ENCODE results near the gene ABCC9.
"Not testable (repeated sequence)": the region's sequence is repeated elsewhere in the genome, so short reads cannot be mapped to it uniquely, and the experiment has no call there.

Gene ABCC9

GRCh38 chr12:21815306-21816062 lies 125.7 kb downstream of the ABCC9 start:
- no peak for DNase-seq (ENCODE audit: low read depth, low spot score)

GRCh38 chr12:21814814-21815213 lies 126.4 kb downstream of the ABCC9 start:
- no peak for DNase-seq (ENCODE audit: low read depth, low spot score)

DNA sequence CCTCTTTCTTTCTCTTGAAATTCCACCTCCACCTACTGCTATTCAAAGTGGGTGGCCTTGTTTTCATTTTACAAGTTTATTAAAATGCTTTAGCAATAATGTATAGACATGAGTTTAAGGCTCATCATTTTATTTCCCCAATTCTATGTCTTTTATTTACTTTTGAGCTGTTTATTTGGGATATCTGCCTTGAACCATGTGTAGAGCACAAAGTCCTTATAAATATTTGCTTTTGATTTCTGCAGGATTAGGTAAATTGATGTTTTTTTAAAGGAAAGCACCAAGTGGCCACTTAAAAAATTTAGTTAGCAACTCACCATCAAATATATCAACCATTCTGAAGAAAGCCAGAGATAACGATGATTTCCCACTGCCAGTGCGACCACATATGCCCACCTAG lies 126.9 kb downstream of the ABCC9 start:
- no peak for DNase-seq (ENCODE audit: low read depth, low spot score)

DNA sequence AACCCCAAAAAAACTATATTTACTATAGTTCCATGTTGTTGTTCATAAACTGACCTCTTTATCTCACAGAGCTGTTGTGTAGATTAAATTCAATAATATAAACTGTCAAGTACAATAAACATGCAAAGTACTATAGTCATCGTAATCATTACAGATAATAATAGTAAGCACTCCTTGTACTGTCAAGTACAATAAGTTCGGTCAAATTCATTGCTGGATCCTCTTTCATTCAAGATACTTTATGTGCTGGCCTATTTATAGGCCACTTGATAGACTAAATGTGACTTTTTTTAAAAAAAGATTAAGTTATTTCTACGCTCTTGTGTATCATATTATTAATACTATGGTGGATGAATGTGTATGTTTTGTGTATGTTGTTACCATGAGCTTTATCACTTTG lies 127.5 kb downstream of the ABCC9 start:
- no peak for DNase-seq (ENCODE audit: low read depth, low spot score)

- DNase-seq (ENCODE audit: low read depth, low spot score): no peak
Observed at GRCh38 chr12:21813125-21813524, 128.1 kb downstream of the ABCC9 start.

GRCh38 chr12:21812340-21812739 lies 128.9 kb downstream of the ABCC9 start:
- not testable (repeated sequence) for DNase-seq (ENCODE audit: low read depth, low spot score)

DNA sequence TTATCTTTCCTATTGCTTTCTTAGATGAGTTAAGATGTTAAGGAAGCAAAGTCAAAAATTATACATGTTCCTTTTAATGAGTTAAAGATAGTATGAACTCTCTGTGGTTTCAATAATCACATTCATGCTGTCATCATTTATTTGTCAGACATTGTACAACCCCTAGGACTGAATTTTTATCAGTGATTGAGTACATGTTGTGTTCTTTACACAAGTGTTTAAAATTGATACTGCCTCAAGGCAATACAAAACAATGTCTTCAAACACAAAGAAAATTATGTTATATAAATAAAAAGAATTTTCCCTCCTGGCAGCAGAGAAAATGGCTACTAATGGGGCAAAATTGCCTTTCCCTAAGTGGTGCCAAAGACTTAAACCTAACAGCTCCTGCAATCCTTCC lies 132.1 kb downstream of the ABCC9 start:
- DNase-seq (ENCODE audit: low read depth, low spot score): no peak

- no peak for DNase-seq (ENCODE audit: low read depth, low spot score)
Observed at GRCh38 chr12:21806255-21806654, 135.0 kb downstream of the ABCC9 start.

- DNase-seq (ENCODE audit: low read depth, low spot score): no peak
Observed at GRCh38 chr12:21801522-21802288, 139.5 kb downstream of the ABCC9 start.

GRCh38 chr12:21800011-21800410 lies 141.2 kb downstream of the ABCC9 start:
- no peak for DNase-seq (ENCODE audit: low read depth, low spot score)

- DNase-seq (ENCODE audit: low read depth, low spot score): no peak
Observed at GRCh38 chr12:21797539-21797938, 143.7 kb downstream of the ABCC9 start.

GRCh38 chr12:21795648-21796328 lies 145.4 kb downstream of the ABCC9 start:
- DNase-seq (ENCODE audit: low read depth, low spot score): no peak

DNA sequence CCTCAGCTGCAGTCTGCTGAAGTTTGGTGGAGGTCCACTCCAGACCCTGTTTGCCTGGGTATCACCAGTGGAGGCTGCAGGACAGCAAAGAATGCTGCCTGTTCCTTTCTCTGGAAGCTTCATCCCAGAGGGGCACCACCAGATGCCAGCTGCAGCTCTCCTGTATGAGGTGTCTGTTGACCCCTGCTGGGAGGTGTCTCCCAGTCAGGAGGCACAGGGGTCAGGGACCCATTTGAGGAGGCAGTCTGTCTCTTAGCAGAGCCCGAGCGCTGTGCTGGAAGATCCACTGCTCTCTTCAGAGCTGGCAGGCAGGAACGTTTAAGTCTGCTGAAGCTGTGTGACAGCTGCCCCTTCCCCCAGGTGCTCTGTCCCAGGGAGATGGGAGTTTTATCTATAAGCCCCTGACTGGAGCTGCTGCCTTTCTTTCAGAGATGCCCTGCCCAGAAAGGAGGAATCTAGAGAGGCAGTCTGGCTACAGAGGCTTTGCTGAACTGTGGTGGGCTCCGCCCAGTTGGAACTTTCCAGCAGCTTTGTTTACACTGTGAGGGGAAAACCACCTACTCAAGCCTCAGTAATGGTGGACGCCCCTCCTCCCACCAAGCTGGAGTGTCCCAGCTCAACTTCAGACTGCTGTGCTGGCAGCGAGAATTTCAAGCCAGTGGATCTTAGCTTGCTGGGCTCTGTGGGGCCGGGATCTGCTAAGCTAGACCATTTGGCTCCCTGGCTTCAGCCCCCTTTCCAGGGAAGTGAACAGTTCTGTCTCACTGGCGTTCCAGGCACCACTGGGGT lies 146.2 kb downstream of the ABCC9 start:
- DNase-seq (ENCODE audit: low read depth, low spot score): not testable (repeated sequence)

GRCh38 chr12:21789687-21790086 lies 151.5 kb downstream of the ABCC9 start:
- DNase-seq (ENCODE audit: low read depth, low spot score): not testable (repeated sequence)

- no peak for DNase-seq (ENCODE audit: low read depth, low spot score)
Observed at GRCh38 chr12:21788089-21788983, 152.9 kb downstream of the ABCC9 start.

DNA sequence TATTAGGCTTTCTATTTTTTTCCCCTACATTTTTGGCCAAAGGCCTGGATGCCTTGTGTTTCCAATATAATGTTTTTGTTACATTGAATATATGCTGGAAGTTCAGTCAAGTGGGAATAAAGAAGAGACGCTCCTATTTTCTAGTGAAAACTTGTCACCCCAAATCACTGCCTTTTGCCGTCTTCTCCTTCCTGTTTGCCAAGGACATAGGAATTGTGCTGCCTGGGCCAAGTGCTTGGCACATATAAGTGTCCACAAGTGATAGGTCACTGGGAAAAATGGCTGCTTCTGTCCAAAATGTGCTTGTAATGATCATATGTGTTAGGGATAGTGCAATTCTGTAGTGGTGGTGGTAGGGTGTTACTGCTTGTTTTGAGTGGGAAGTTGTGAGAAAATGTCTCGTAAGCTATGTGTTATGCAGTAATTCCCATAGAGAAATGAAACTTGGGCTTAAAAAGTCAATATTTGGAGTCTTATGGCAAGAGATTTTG lies 155.1 kb downstream of the ABCC9 start:
- DNase-seq (ENCODE audit: low read depth, low spot score): no peak

DNA sequence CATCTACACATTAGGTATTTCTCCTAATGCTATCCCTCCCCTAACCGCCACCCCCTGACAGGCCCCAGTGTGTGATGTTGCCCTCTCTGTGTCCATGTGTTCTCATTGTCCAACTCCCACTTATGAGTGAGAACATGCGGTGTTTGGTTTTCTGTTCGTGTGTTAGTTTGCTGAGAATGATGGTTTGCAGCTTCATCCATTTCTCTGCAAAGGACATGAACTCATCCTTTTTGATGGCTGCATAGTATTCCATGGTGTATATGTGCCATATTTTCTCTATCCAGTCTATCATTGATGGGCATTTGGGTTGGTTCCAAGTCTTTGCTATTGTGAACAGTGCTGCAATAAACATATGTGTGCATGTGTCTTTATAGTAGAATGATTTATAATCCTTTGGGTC lies 158.5 kb downstream of the ABCC9 start:
- not testable (repeated sequence) for DNase-seq (ENCODE audit: low read depth, low spot score)

- DNase-seq (ENCODE audit: low read depth, low spot score): no peak
Observed at GRCh38 chr12:21780786-21781185, 160.4 kb downstream of the ABCC9 start.

GRCh38 chr12:21776175-21776574 lies 165.1 kb downstream of the ABCC9 start:
- no peak for DNase-seq (ENCODE audit: low read depth, low spot score)

DNA sequence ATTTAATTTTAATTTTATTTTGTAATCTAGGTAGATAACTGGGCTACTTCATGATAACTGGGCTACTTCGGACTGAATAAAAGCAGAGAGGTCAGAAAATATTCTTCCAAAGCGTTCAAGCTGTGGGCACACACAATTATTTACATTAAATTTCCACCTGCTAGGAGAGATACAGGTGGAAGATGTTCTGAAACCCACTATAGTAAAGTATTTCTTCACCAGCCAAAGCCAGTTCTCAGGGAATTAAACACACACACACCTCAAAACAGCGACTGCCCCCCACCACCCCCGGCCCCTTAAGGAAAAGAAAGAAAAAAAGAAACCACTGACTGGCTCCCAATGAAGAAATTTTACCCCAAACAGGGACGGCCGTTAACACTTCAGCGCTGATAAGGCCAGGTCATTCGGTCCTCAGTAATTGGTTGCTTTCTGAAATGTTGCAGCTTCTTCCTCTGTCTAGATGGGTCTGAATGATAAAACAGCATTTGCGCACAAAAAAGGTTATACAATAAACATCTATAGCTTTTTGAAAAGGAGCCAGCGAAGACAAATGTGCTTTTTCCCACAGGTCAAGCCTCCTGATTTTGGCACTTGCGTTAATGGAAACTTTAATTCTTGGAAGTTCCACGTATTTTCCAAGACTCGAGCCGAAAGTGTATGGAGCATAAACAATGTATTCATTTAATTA lies 165.9 kb downstream of the ABCC9 start:
- no peak for DNase-seq (ENCODE audit: low read depth, low spot score)
